Endothelial cell of umbilical vein (primary cell): ENCODE data around the gene PRKAG2. TPM values are rescaled to one million over a fixed set of nuclear protein-coding genes. Genes with fewer than 3 reads are reported as not detected.

Experiments
- BruUV-seq: library from RNA; stranded (reverse); fragments of 400-500 nt; replicated peaks from 2 replicates; lab custom pipeline; 2021; lab: Mats Ljungman, UMichigan
- CTCF ChIA-PET: fragments of 300-600, 350-600 bp; sonication (Branson Sonifier 250); formaldehyde crosslinking; loops from one replicate; lab custom pipeline; 2021; ENCODE audit warnings: antibody characterized with exemption, inconsistent platforms; lab: Charles Lee
- POLR2A ChIA-PET: fragments of 300-600, 350-600 bp; sonication (Branson Sonifier 250); formaldehyde crosslinking; loops from one replicate; lab custom pipeline; 2021; ENCODE audit warnings: antibody characterized with exemption, inconsistent platforms; lab: Charles Lee
- DNase-seq: peaks from one replicate; pipeline ENCODE4 v3.0.0-alpha.2; 2011; ENCODE audit warnings: low read depth, low spot score
- FAIRE-seq: peaks from 2 replicates; lab custom pipeline; 2011; peaks lifted over from hg19 to GRCh38; lab: Jason Lieb, UNC
- H2AFZ ChIP-seq: 2 replicates; pipeline ENCODE4 v1.6.0; 2012; ENCODE audit warnings: low read depth, low read length, control low read depth, inconsistent platforms
- H3K27ac ChIP-seq: 2 replicates; pipeline ENCODE4 v1.5.1; 2011; ENCODE audit warnings: low read depth, mild to moderate bottlenecking, control low read depth, low read length, moderate library complexity; ENCODE audit not compliant: insufficient read depth
- H3K27me3 ChIP-seq, 2 experiments: 2 replicates each; pipeline versions ENCODE4 v1.6.0 to v1.6.1; 2011; ENCODE audit warnings: low read length in 2 of 2, mixed read lengths in 1 of 2; ENCODE audit not compliant: control insufficient read depth in 2 of 2, insufficient read depth in 2 of 2
- H3K36me3 ChIP-seq, 2 experiments: 2 replicates in 1 of 2; 3 replicates in 1 of 2; pipeline ENCODE4 v1.5.1; 2011; ENCODE audit warnings: low read length in 2 of 2, mild to moderate bottlenecking in 1 of 2, moderate library complexity in 1 of 2; ENCODE audit not compliant: control insufficient read depth in 2 of 2, insufficient read depth in 2 of 2; ENCODE audit errors: extremely low read depth in 1 of 2
- H3K4me1 ChIP-seq: 3 replicates; pipeline ENCODE4 v1.5.1; 2011; ENCODE audit warnings: mild to moderate bottlenecking, low read length; ENCODE audit not compliant: control insufficient read depth, insufficient read depth; ENCODE audit errors: extremely low read depth
- H3K4me2 ChIP-seq: 2 replicates; pipeline ENCODE4 v1.6.1; 2011; ENCODE audit warnings: low read length, control low read depth, mixed read lengths; ENCODE audit not compliant: insufficient read depth
- H3K4me3 ChIP-seq, 3 experiments: fragments of 200-600 bp in 1 of 3; sonication (generic), shearing (Covaris generic) in 1 of 3; replicated peaks in 1 of 3; 2 replicates each; pipeline ENCODE4 v1.5.1; 2011 to 2016; ENCODE audit warnings: control low read depth in 3 of 3, low read length in 3 of 3, mild to moderate bottlenecking in 2 of 3, inconsistent platforms in 1 of 3, low read depth in 1 of 3, moderate library complexity in 1 of 3; ENCODE audit not compliant: insufficient read depth in 1 of 3
- H3K79me2 ChIP-seq: 2 replicates; pipeline ENCODE4 v1.6.0; 2012; ENCODE audit warnings: low read length, inconsistent platforms; ENCODE audit not compliant: control insufficient read depth, insufficient read depth
- H3K9ac ChIP-seq: replicated peaks from 2 replicates; pipeline ENCODE3; 2011; ENCODE audit warnings: low read length, control low read depth; ENCODE audit not compliant: insufficient read depth; ENCODE audit errors: extremely low read depth
- H3K9me1 ChIP-seq: replicated peaks from 3 replicates; pipeline ENCODE4 v1.6.0; 2011; ENCODE audit warnings: mild to moderate bottlenecking, low read length; ENCODE audit not compliant: control insufficient read depth, insufficient read depth; ENCODE audit errors: extremely low read depth
- H3K9me3 ChIP-seq: replicated peaks from 2 replicates; pipeline ENCODE4 v1.5.1; 2012; ENCODE audit warnings: low read length, inconsistent platforms; ENCODE audit not compliant: control insufficient read depth, insufficient read depth
- H4K20me1 ChIP-seq: replicated peaks from 2 replicates; pipeline ENCODE3; 2011; ENCODE audit warnings: mild to moderate bottlenecking, low read length; ENCODE audit not compliant: control insufficient read depth, insufficient read depth; ENCODE audit errors: extremely low read depth
- CTCF ChIP-seq, 2 donors: IDR thresholded peaks; 1 replicate in 1 of 2; 2 replicates in 1 of 2; pipeline ENCODE4 v1.5.1; 2011; ENCODE audit warnings: low read length in 2 of 2, mild to moderate bottlenecking in 2 of 2, moderate library complexity in 2 of 2, control low read depth in 1 of 2, inconsistent platforms in 1 of 2, low read depth in 1 of 2; ENCODE audit not compliant: insufficient read depth in 1 of 2; ENCODE audit errors: extremely low read depth in 1 of 2
- EZH2 ChIP-seq: IDR thresholded peaks from 2 replicates; pipeline ENCODE4 v1.6.1; 2012; ENCODE audit warnings: borderline replicate concordance, low read depth, mild to moderate bottlenecking, moderate library complexity, low read length, inconsistent platforms; ENCODE audit not compliant: severe bottlenecking
- FOS ChIP-seq: IDR thresholded peaks from 2 replicates; pipeline ENCODE4 v1.6.1; 2011; ENCODE audit warnings: mild to moderate bottlenecking, low read length, moderate library complexity, borderline replicate concordance; ENCODE audit not compliant: insufficient read depth
- GATA2 ChIP-seq: IDR thresholded peaks from 2 replicates; pipeline ENCODE4 v1.7.0; 2011; ENCODE audit warnings: low read depth, mild to moderate bottlenecking, moderate library complexity, mixed read lengths, low read length; ENCODE audit not compliant: insufficient read length, insufficient read depth
- JUN ChIP-seq: IDR thresholded peaks from 2 replicates; pipeline ENCODE4 v1.6.1; 2011; ENCODE audit warnings: borderline replicate concordance, low read depth; ENCODE audit not compliant: insufficient read length, insufficient read depth
- MAX ChIP-seq: IDR thresholded peaks from 2 replicates; pipeline ENCODE4 v1.6.1; 2011; ENCODE audit not compliant: insufficient read depth, insufficient read length
- MYC ChIP-seq: IDR thresholded peaks from one replicate; pipeline ENCODE4 v1.6.1; 2011; ENCODE audit warnings: mild to moderate bottlenecking, low read depth, low read length
- POLR2A ChIP-seq: IDR thresholded peaks from 2 replicates; pipeline ENCODE4 v1.6.1; 2012; ENCODE audit warnings: low read depth, mild to moderate bottlenecking, control low read depth, low read length
- POLR2AphosphoS5 ChIP-seq: IDR thresholded peaks from 2 replicates; pipeline ENCODE4 v1.6.1; 2012; ENCODE audit warnings: low read depth, mild to moderate bottlenecking, control low read depth, low read length, moderate library complexity; ENCODE audit not compliant: insufficient read depth
- dilution Hi-C: fragments of 300-500 bp; cut with MboI; formaldehyde crosslinking; loops from one replicate; pipeline ENCODE4 v1.15.0; 2019; ENCODE audit warnings: low sequenced_read_pairs; ENCODE audit not compliant: extremely low pct_ligation_motif_present
- intact Hi-C: fragments of 100-400 bp; cut with micrococcal nuclease; formaldehyde crosslinking; loops from one replicate; pipeline ENCODE4 v1.10.0; 2022
- polyA plus RNA-seq, 4 experiments: library from polyadenylated mRNA; depleted of rRNA in 3 of 4; stranded (reverse) in 3 of 4; unstranded in 1 of 4; fragments of >200 nt; gene quantifications; 2 replicates each; pipeline versions ENCODE4 v1.2.1 to v1.2.3, GENCODE V29; 2011 to 2012; ENCODE audit warnings: missing spikeins in 1 of 4
- total RNA-seq: library from RNA; stranded (reverse); gene quantifications from 2 replicates; pipeline ENCODE4 v1.2.3, GENCODE V29; 2021

PRKAG2 gene
- total and polyA plus RNA-seq, 2 donors (not counting 3 experiments of a cell fraction or from before 2014, with no cell fraction given): 19.3 to 51.5 TPM

GRCh38 chr7:151711435-151711872 lies 165.5 kb downstream of the PRKAG2 start:
- intact Hi-C loops: no loop called here
- FAIRE-seq (no peak), DNase-seq (no peak)
- H3K4me1 ChIP-seq: no peaks in the 10 kb centered on the region
- ChIA-PET POLR2A (interaction anchor here (0.6 kb wide), 1 partner anchor 79 kb away, joined by 3 read pairs; no protein-coding TSS in a partner anchor), CTCF (no interaction called here)
- no peak overlapping the region for H3K4me2 ChIP-seq
- H4K20me1 ChIP-seq: no peaks in the 10 kb centered on the region
- H3K36me3 ChIP-seq: no peaks in the 10 kb centered on the region
- H3K9ac ChIP-seq: no peak overlapping the region
- H3K27ac ChIP-seq: no peak overlapping the region
- H2AFZ ChIP-seq: no peak overlapping the region
- no TSS peak for BruUV-seq
- H3K9me1 ChIP-seq: no peaks in the 10 kb centered on the region
- H3K4me3 ChIP-seq: no peak overlapping the region
- no peak for TF ChIP-seq MAX
- no peak for TF ChIP-seq POLR2A
- no peaks in the 10 kb centered on the region for H3K9me3 ChIP-seq
- no peaks in the 10 kb centered on the region for H3K79me2 ChIP-seq
- dilution Hi-C loops: no loop called here
- H3K27me3 ChIP-seq: no peaks in the 10 kb centered on the region

GRCh38 chr7:151710646-151711434 lies 166.1 kb downstream of the PRKAG2 start:
- CTCF ChIA-PET: no interaction called here
- no peak for FAIRE-seq
- H3K27ac ChIP-seq: no peak overlapping the region

More at GRCh38 chr7:151710646-151711434, 166.1 kb downstream of the PRKAG2 start:
- Histone ChIP-seq H3K27me3 (no peaks in the 10 kb centered on the region), H2AFZ (no peak overlapping the region), H3K9me3 (no peaks in the 10 kb centered on the region), H3K4me3 (no peak overlapping the region), H3K36me3 (no peaks in the 10 kb centered on the region), H3K4me1 (no peaks in the 10 kb centered on the region), H4K20me1 (no peaks in the 10 kb centered on the region), H3K9me1 (no peaks in the 10 kb centered on the region), H3K79me2 (no peaks in the 10 kb centered on the region), H3K9ac (no peak overlapping the region), H3K4me2 (no peak overlapping the region)
- TF ChIP-seq POLR2AphosphoS5 (no peak), MYC (no peak), GATA2 (no peak), CTCF (IDR thresholded peaks at IDR 0.05; ENCODE audit: extremely low read depth in 1 of 2, insufficient read depth in 1 of 2, low read depth in 1 of 2, low read length in 2 of 2) (no peak), POLR2A (no peak), JUN (no peak), FOS (no peak), EZH2 (no peak), MAX (no peak)
- BruUV-seq: no TSS peak
- POLR2A ChIA-PET: interaction anchor here (0.6 kb wide), 1 partner anchor 79 kb away, joined by 3 read pairs; no protein-coding TSS in a partner anchor
- intact Hi-C loops (no loop called here), dilution Hi-C loops (no loop called here)
- DNase-seq: no peak
